ENCODE results near the gene FAM3A.
"Not testable (repeated sequence)": the region's sequence is repeated elsewhere in the genome, so short reads cannot be mapped to it uniquely, and the experiment has no call there.

Gene FAM3A

GRCh38 chrX:154502989-154503388 is 13.0 kb downstream of the FAM3A start:
- DNase-seq = no peak

GRCh38 chrX:154502098-154502497 is 13.9 kb downstream of the FAM3A start:
- no peak for DNase-seq

- not testable (repeated sequence) for DNase-seq
Observed at GRCh38 chrX:154501423-154501822, 14.6 kb downstream of the FAM3A start.

- DNase-seq = not testable (repeated sequence)
Observed at GRCh38 chrX:154496591-154497137, 19.4 kb downstream of the FAM3A start.

GRCh38 chrX:154495472-154495922 is 20.5 kb downstream of the FAM3A start:
- peak; percentile 85 for DNase-seq

- DNase-seq = no peak
Observed at GRCh38 chrX:154494715-154495114, 21.3 kb downstream of the FAM3A start.

GRCh38 chrX:154490414-154491083 is 25.5 kb downstream of the FAM3A start, which contains the start of gene SLC10A3:
Gene SLC10A3 (minus strand): TSS chrX:154490629. CDS start chrX:154488940, 1,689 bp downstream.
- peak; percentile 96 for DNase-seq

GRCh38 chrX:154490021-154490413 is 26.0 kb downstream of the FAM3A start:
- DNase-seq = peak; percentile 41

- no peak for DNase-seq
Observed at GRCh38 chrX:154489182-154489581, 26.9 kb downstream of the FAM3A start.

- no peak for DNase-seq
Observed at GRCh38 chrX:154488336-154489075, 27.5 kb downstream of the FAM3A start.

- DNase-seq = no peak
Observed at GRCh38 chrX:154487518-154488290, 28.3 kb downstream of the FAM3A start.

GRCh38 chrX:154486396-154487207 is 29.4 kb downstream of the FAM3A start, which contains the start of gene UBL4A:
Gene UBL4A (minus strand): TSS chrX:154486615. CDS start chrX:154486584, 31 bp downstream.
- peak; percentile 67 for DNase-seq

GRCh38 chrX:154486052-154486395 is 30.0 kb downstream of the FAM3A start:
- DNase-seq = peak; percentile 16

- no peak for DNase-seq
Observed at GRCh38 chrX:154485150-154486051, 30.6 kb downstream of the FAM3A start.

- peak; percentile 10 for DNase-seq
Observed at GRCh38 chrX:154484255-154485149, 31.5 kb downstream of the FAM3A start.

- no peak for DNase-seq
Observed at GRCh38 chrX:154483325-154483724, 32.7 kb downstream of the FAM3A start.

- no peak for DNase-seq
Observed at GRCh38 chrX:154482786-154483185, 33.2 kb downstream of the FAM3A start.

- no peak for DNase-seq
Observed at GRCh38 chrX:154481911-154482601, 34.0 kb downstream of the FAM3A start.

GRCh38 chrX:154481195-154481594 is 34.8 kb downstream of the FAM3A start:
- DNase-seq = no peak

Data from OCI-M1 (cell line).